ENCODE measurements around the gene GAA.

The GAA gene

DNA sequence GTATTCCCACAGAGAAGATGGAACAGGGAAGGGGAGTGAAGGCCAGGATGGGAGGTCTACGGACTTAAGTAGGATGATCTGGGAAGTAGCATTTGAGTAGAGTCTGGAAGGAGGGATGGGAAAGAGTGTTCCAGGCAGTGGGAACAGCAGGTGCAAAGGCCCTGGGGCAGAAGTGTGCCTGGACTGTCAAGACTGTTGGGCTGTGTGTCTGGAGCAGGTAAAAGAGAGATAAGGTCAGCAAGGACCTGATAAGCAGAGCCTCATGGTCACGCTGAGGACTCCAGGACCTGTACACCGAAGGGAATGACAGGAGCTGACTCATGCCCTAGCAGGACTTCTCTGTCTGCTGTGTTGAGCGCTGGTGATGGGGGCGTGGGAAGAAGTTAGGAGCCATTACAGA, 67.7 kb downstream of the GAA start:
- TF ChIP-seq, protein P1, sequence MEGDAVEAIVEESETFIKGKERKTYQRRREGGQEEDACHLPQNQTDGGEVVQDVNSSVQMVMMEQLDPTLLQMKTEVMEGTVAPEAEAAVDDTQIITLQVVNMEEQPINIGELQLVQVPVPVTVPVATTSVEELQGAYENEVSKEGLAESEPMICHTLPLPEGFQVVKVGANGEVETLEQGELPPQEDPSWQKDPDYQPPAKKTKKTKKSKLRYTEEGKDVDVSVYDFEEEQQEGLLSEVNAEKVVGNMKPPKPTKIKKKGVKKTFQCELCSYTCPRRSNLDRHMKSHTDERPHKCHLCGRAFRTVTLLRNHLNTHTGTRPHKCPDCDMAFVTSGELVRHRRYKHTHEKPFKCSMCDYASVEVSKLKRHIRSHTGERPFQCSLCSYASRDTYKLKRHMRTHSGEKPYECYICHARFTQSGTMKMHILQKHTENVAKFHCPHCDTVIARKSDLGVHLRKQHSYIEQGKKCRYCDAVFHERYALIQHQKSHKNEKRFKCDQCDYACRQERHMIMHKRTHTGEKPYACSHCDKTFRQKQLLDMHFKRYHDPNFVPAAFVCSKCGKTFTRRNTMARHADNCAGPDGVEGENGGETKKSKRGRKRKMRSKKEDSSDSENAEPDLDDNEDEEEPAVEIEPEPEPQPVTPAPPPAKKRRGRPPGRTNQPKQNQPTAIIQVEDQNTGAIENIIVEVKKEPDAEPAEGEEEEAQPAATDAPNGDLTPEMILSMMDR (conservative IDR thresholded peaks at IDR 0.05; ENCODE audit: low read depth, low read length), result no peak
- H3K4me3 ChIP-seq (ENCODE audit: low read depth, low read length), result no peak overlapping the region
- no peak for DNase-seq (ENCODE audit: low read depth)

Measured in choroid plexus epithelial cell (primary cell).